ENCODE results near the gene BMP5. TPM values are rescaled to one million over a fixed set of nuclear protein-coding genes. Genes with fewer than 3 reads are reported as not detected.

BMP5 gene
- total RNA-seq, 2 donors from 2014 or later: 0.80 to 2.1 TPM

GRCh38 chr6:55759536-55759935, 115.9 kb downstream of the BMP5 start:
- WGBS: 91% methylated on average over 1 of the region's 1 CpG
- Histone ChIP-seq H3K27me3 (replicated peaks; ENCODE audit: insufficient read depth) (no peaks in the 10 kb centered on the region), H3K4me3 (no peak overlapping the region), H3K4me1 (replicated peaks) (no peaks in the 10 kb centered on the region), H3K9me3 (no peaks in the 10 kb centered on the region), H3K36me3 (no peaks in the 10 kb centered on the region), H3K27ac (no peak overlapping the region)
- intact Hi-C loops (cut with DNase I): no loop called here
- TF ChIP-seq CTCF (IDR thresholded peaks at IDR 0.05) (no peak), POLR2AphosphoS5 (IDR thresholded peaks at IDR 0.05) (no peak), POLR2A (IDR thresholded peaks at IDR 0.05) (no peak)
- DNase-seq (ENCODE audit: low spot score): no peak

GRCh38 chr6:55758156-55758937, 117.0 kb downstream of the BMP5 start:
- no peak for TF ChIP-seq CTCF (IDR thresholded peaks at IDR 0.05)
- TF ChIP-seq POLR2AphosphoS5 (IDR thresholded peaks at IDR 0.05): no peak
- TF ChIP-seq POLR2A (IDR thresholded peaks at IDR 0.05): no peak
- WGBS: 75% methylated on average over 3 of the region's 3 CpGs
- no peak for DNase-seq (ENCODE audit: low spot score)

GRCh38 chr6:55756531-55757031, 118.8 kb downstream of the BMP5 start:
- no peaks in the 10 kb centered on the region for H3K4me1 ChIP-seq (replicated peaks)
- WGBS: 77% methylated on average over 6 of the region's 6 CpGs
- DNase-seq (ENCODE audit: low spot score): no peak
- no peaks in the 10 kb centered on the region for H3K36me3 ChIP-seq
- H3K4me3 ChIP-seq: no peak overlapping the region
- no peak for TF ChIP-seq POLR2AphosphoS5 (IDR thresholded peaks at IDR 0.05)
- TF ChIP-seq CTCF (IDR thresholded peaks at IDR 0.05): no peak
- TF ChIP-seq POLR2A (IDR thresholded peaks at IDR 0.05): no peak
- no peak overlapping the region for H3K27ac ChIP-seq
- intact Hi-C loops (cut with DNase I): no loop called here
- H3K27me3 ChIP-seq (replicated peaks; ENCODE audit: insufficient read depth): no peaks in the 10 kb centered on the region
- no peaks in the 10 kb centered on the region for H3K9me3 ChIP-seq

More at GRCh38 chr6:55758156-55758937, 117.0 kb downstream of the BMP5 start:
- Histone ChIP-seq H3K36me3 (no peaks in the 10 kb centered on the region), H3K9me3 (no peaks in the 10 kb centered on the region), H3K4me3 (no peak overlapping the region), H3K27ac (no peak overlapping the region), H3K4me1 (replicated peaks) (no peaks in the 10 kb centered on the region), H3K27me3 (replicated peaks; ENCODE audit: insufficient read depth) (no peaks in the 10 kb centered on the region)
- intact Hi-C loops (cut with DNase I): no loop called here

- no peak overlapping the region for H3K27ac ChIP-seq
- no peaks in the 10 kb centered on the region for H3K27me3 ChIP-seq (replicated peaks; ENCODE audit: insufficient read depth)
- H3K36me3 ChIP-seq: no peaks in the 10 kb centered on the region
- no peak for DNase-seq (ENCODE audit: low spot score)
- 91% methylated on average over 4 of the region's 4 CpGs for WGBS
- H3K9me3 ChIP-seq: no peaks in the 10 kb centered on the region
- intact Hi-C loops (cut with DNase I): no loop called here
- H3K4me1 ChIP-seq (replicated peaks): no peaks in the 10 kb centered on the region
- no peak overlapping the region for H3K4me3 ChIP-seq
- TF ChIP-seq CTCF (IDR thresholded peaks at IDR 0.05) (no peak), POLR2A (IDR thresholded peaks at IDR 0.05) (no peak), POLR2AphosphoS5 (IDR thresholded peaks at IDR 0.05) (no peak)
Measured at GRCh38 chr6:55748880-55749279, 126.5 kb downstream of the BMP5 start.

- DNase-seq (ENCODE audit: low spot score): no peak
- H3K27ac ChIP-seq: no peak overlapping the region
- H3K36me3 ChIP-seq: no peaks in the 10 kb centered on the region
- no peaks in the 10 kb centered on the region for H3K27me3 ChIP-seq (replicated peaks; ENCODE audit: insufficient read depth)
- TF ChIP-seq CTCF (IDR thresholded peaks at IDR 0.05) (no peak), POLR2AphosphoS5 (IDR thresholded peaks at IDR 0.05) (no peak), POLR2A (IDR thresholded peaks at IDR 0.05) (no peak)
- no peaks in the 10 kb centered on the region for H3K9me3 ChIP-seq
- 88% methylated on average over 1 of the region's 1 CpG for WGBS
- intact Hi-C loops (cut with DNase I): no loop called here
- H3K4me3 ChIP-seq: no peak overlapping the region
- H3K4me1 ChIP-seq (replicated peaks): no peaks in the 10 kb centered on the region
Measured at GRCh38 chr6:55746473-55746872, 128.9 kb downstream of the BMP5 start.
